Osteocyte (in vitro differentiated cells): Measurements from ENCODE around the gene NOTCH3. TPM values are rescaled to one million over a fixed set of nuclear protein-coding genes. Genes with fewer than 3 reads are reported as not detected.
A peak's percentile ranks its signal among the peaks of the same experiment; 100 is the strongest.

Source experiments
- DNase-seq: peaks from one replicate; pipeline ENCODE4 v3.0.0; 2021; ENCODE audit warnings: mixed read lengths; ENCODE audit not compliant: unreplicated experiment; ENCODE audit errors: extremely low spot score
- H3K27ac Mint-ChIP-seq: one replicate; pipeline ENCODE4 v1.8.0; 2021; ENCODE audit warnings: mild to moderate bottlenecking, mixed read lengths; ENCODE audit not compliant: unreplicated experiment
- H3K27me3 Mint-ChIP-seq: one replicate; pipeline ENCODE4 v1.8.0; 2021; ENCODE audit warnings: mixed read lengths; ENCODE audit not compliant: unreplicated experiment
- H3K36me3 Mint-ChIP-seq: one replicate; pipeline ENCODE4 v1.8.0; 2021; ENCODE audit warnings: mixed read lengths; ENCODE audit not compliant: unreplicated experiment
- H3K4me1 Mint-ChIP-seq: one replicate; pipeline ENCODE4 v1.8.0; 2021; ENCODE audit warnings: mixed read lengths; ENCODE audit not compliant: unreplicated experiment
- H3K4me3 Mint-ChIP-seq: one replicate; pipeline ENCODE4 v1.8.0; 2021; ENCODE audit warnings: mild to moderate bottlenecking, moderate library complexity, mixed read lengths; ENCODE audit not compliant: unreplicated experiment
- H3K9me3 Mint-ChIP-seq: one replicate; pipeline ENCODE4 v1.8.0; 2021; ENCODE audit warnings: mixed read lengths; ENCODE audit not compliant: unreplicated experiment
- total RNA-seq: library from RNA; stranded (reverse); gene quantifications from 2 replicates; pipeline ENCODE4 v1.2.1, GENCODE V29; 2021
- TF ChIP-seq, protein P1 (sequence below): fragments of 200-600 bp; sonication (generic); IDR thresholded peaks from 2 replicates; pipeline ENCODE4 v1.5.0; 2021; ENCODE audit warnings: antibody characterized with exemption, mild to moderate bottlenecking, moderate library complexity

NOTCH3 gene
- total RNA-seq, 1 donor from 2014 or later: 178 TPM

DNA sequence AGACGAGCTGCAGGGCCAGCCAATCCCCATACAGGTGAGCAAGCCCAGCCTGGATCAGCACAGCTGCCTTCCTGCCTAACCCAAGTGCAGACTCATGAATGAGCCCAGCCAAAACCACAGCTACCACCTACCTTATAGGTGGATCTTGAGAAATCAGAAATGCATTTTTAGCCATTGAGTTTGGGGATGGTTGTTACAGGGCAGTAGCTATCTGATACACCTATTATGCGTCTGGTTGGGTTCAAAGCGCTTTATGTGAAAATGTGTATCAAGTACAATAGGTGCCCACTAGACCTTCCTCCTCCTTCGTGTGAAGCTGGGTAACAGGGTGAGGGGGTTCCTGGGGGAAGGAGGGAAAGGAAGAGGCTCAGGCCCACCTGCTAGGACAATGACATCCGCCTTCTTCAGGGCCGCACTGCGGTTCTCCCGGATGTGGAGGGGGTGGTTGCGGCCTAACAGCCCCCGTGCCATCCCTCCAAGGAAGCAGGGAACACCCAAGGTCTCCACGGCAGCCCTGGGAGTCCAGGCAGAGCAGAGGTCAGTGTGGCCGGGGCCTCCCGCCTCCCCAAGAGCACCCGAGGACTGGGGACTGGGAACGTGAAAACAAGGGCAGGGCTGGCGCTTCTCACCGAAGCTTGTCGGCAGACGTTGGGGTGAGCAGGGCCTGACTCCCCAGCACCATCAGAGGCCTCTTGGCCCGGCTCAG is 81.9 kb downstream of the NOTCH3 start:
- H3K4me1 Mint-ChIP-seq: peaks cover 8% of the 10 kb centered on the region

DNA sequence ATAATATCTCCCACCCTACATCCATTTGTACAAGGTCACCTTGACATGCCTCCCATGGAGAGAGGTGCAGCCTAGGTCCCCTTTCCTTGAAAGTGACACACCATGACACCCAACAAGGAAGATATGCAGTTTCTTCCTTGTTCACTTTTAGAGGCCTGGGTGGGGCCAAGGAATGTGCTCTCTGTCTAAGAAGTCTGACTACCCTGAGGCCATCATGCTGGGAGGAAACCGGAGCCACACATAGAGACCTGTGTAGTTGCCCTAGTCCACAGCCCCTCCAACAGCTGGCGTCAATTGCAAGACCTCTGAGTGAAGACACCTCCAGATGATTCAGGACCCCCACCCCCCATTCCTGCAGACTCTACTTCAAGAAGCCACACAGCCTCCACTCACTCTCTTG is 82.5 kb downstream of the NOTCH3 start:
- Mint-ChIP-seq H3K27me3 (no peaks in the 10 kb centered on the region), H3K27ac (no peak overlapping the region), H3K4me1 (peaks cover 4% of the 10 kb centered on the region), H3K36me3 (peaks cover 40% of the 10 kb centered on the region), H3K4me3 (no peak overlapping the region), H3K9me3 (no peaks in the 10 kb centered on the region)
- no peak for DNase-seq
- TF ChIP-seq, protein P1, sequence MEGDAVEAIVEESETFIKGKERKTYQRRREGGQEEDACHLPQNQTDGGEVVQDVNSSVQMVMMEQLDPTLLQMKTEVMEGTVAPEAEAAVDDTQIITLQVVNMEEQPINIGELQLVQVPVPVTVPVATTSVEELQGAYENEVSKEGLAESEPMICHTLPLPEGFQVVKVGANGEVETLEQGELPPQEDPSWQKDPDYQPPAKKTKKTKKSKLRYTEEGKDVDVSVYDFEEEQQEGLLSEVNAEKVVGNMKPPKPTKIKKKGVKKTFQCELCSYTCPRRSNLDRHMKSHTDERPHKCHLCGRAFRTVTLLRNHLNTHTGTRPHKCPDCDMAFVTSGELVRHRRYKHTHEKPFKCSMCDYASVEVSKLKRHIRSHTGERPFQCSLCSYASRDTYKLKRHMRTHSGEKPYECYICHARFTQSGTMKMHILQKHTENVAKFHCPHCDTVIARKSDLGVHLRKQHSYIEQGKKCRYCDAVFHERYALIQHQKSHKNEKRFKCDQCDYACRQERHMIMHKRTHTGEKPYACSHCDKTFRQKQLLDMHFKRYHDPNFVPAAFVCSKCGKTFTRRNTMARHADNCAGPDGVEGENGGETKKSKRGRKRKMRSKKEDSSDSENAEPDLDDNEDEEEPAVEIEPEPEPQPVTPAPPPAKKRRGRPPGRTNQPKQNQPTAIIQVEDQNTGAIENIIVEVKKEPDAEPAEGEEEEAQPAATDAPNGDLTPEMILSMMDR: no peak

More for the DNA sequence above, 81.9 kb downstream of the NOTCH3 start:
- H3K4me3 Mint-ChIP-seq: no peak overlapping the region
- peaks cover 37% of the 10 kb centered on the region for H3K36me3 Mint-ChIP-seq
- no peak for DNase-seq
- TF ChIP-seq, protein P1: no peak
- no peak overlapping the region for H3K27ac Mint-ChIP-seq
- no peaks in the 10 kb centered on the region for H3K9me3 Mint-ChIP-seq
- H3K27me3 Mint-ChIP-seq: no peaks in the 10 kb centered on the region

DNA sequence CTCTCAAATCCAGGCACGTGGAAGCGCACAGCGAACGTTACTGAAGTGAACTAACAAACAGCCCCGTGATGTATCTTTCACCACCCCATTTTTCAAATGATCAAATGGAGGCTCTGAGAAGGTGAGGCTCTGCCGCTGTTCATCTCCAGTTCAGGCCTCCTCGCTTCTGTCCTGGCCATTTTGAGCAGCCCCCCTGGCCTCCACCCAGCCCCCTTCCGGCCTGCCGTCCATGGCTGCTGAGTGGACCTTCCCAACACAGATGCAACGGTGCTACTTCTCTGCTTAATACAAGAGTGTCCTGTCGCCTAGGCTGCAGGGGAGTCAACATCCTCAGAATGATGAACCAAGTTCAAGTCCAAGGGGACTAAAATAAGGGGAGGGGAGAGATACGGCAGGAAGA is 83.9 kb downstream of the NOTCH3 start:
- no peak for DNase-seq
- H3K4me1 Mint-ChIP-seq: peaks cover 4% of the 10 kb centered on the region

DNA sequence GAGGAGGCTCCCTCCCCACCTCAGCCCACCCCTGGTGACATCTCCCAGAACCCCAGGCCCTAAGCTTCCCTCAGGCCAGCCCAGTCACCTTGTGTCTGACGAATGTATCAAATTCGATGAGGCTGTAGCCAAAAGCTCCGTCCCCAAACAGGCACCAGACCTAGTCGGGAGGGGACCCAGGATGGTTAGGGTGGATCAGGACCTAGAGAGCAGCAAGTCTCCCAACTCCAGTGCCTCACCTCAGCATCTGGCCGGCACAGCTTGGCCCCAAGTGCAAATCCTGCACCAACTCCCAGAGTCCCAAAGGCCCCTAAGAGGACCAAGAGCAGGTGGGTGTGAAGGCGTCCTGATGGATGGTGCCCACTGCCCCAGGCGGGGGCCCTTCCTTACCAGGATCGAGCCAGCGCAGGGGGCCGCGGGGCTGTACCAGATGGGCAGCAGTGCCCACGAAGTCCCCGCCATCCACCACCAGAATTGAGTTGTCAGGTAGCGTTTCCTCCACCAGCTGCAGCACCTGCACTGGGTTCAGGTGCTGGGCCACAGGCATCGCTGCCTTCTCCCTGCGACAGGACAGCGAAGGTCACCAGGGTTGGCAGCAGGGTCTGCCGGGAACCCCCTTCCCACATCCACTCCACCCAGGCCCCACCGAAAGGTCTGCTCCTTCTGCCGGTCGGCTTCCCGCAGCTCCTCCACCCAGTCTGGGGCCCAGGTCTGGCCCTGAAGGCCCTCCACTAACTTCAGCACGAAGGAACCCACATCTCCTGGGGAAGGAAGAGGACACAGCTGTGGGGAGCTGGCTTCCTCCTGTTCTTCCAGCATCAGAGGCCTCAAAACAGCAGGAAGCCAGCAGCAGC is 84.8 kb downstream of the NOTCH3 start:
- TF ChIP-seq, protein P1: no peak
- Mint-ChIP-seq H3K4me1 (peaks cover 4% of the 10 kb centered on the region), H3K4me3 (no peak overlapping the region), H3K27me3 (no peaks in the 10 kb centered on the region), H3K9me3 (no peaks in the 10 kb centered on the region), H3K36me3 (peaks cover 43% of the 10 kb centered on the region), H3K27ac (peak overlapping the region; percentile 38)
- DNase-seq: no peak

More for the DNA sequence above, 83.9 kb downstream of the NOTCH3 start:
- TF ChIP-seq, protein P1: no peak
- H3K9me3 Mint-ChIP-seq: no peaks in the 10 kb centered on the region
- H3K4me3 Mint-ChIP-seq: no peak overlapping the region
- H3K36me3 Mint-ChIP-seq: peaks cover 47% of the 10 kb centered on the region
- H3K27me3 Mint-ChIP-seq: no peaks in the 10 kb centered on the region
- H3K27ac Mint-ChIP-seq: no peak overlapping the region

DNA sequence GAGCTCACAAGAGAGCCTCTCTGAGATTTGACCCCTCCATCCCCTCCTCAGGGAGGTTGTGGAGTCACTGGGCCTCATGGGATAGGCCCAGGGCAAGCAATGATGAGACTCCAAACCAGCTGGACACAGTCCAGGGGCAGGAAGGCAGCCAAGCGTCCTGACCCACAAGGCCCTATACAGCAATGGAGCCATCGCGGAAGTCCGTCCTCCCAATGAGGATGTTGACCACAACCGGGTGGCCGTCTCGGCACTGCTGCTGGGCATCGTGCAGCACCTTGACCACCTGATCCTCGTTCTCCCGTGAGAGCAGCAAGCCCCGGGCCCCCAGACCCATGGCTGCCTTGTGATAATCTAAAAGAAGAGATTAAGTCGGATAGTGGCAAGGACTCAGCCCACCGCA is 85.7 kb downstream of the NOTCH3 start:
- no peak overlapping the region for H3K27ac Mint-ChIP-seq
- H3K9me3 Mint-ChIP-seq: no peaks in the 10 kb centered on the region
- H3K4me3 Mint-ChIP-seq: no peak overlapping the region
- H3K27me3 Mint-ChIP-seq: no peaks in the 10 kb centered on the region
- H3K36me3 Mint-ChIP-seq: peaks cover 37% of the 10 kb centered on the region
- no peak for DNase-seq
- H3K4me1 Mint-ChIP-seq: peaks cover 4% of the 10 kb centered on the region
- TF ChIP-seq, protein P1: no peak
